Measurements from ENCODE around the gene PNLIPRP2. TPM values are rescaled to one million over a fixed set of nuclear protein-coding genes. Genes with fewer than 3 reads are reported as not detected.

The PNLIPRP2 gene
- total RNA-seq, 2 donors from 2014 or later, result 0.64 to 0.79 TPM

GRCh38 chr10:116656044-116656443 is 35.3 kb downstream of the PNLIPRP2 start:
- Mint-ChIP-seq H3K9me3 (no peaks in the 10 kb centered on the region), H3K36me3 (ENCODE audit: low read depth) (no peaks in the 10 kb centered on the region), H3K4me3 (no peak overlapping the region), H3K4me1 (peaks cover 9% of the 10 kb centered on the region), H3K27ac (no peak overlapping the region), H3K27me3 (ENCODE audit: insufficient read depth) (peaks cover 2% of the 10 kb centered on the region)
- no peak for DNase-seq
- 98 to 100% methylated on average over 3 to 4 of the region's 4 CpGs for WGBS, 2 experiments (ENCODE audit: insufficient coverage in 1 of 2, insufficient read length in 1 of 2)
- Histone ChIP-seq H3K9me3 (ENCODE audit: control insufficient read depth, low read length) (no peaks in the 10 kb centered on the region), H3K4me3 (ENCODE audit: low read length) (no peak overlapping the region), H3K27ac (ENCODE audit: low read depth, low read length) (no peak overlapping the region), H3K4me1 (ENCODE audit: control insufficient read depth, insufficient read depth, low read length) (no peaks in the 10 kb centered on the region), H3K36me3 (ENCODE audit: control insufficient read depth, insufficient read depth, low read length) (no peaks in the 10 kb centered on the region), H3K9ac (ENCODE audit: extremely low read depth, low read length, poor library complexity, severe bottlenecking) (no peak overlapping the region), H3K27me3 (ENCODE audit: control insufficient read depth, insufficient read depth, low read length, poor library complexity, severe bottlenecking) (no peaks in the 10 kb centered on the region)
- TF ChIP-seq CTCF (conservative IDR thresholded peaks at IDR 0.05), result no peak

- Histone ChIP-seq H3K27me3 (ENCODE audit: control insufficient read depth, insufficient read depth, low read length, poor library complexity, severe bottlenecking) (no peaks in the 10 kb centered on the region), H3K4me1 (ENCODE audit: control insufficient read depth, insufficient read depth, low read length) (no peaks in the 10 kb centered on the region), H3K36me3 (ENCODE audit: control insufficient read depth, insufficient read depth, low read length) (no peaks in the 10 kb centered on the region), H3K9me3 (ENCODE audit: control insufficient read depth, low read length) (no peaks in the 10 kb centered on the region), H3K27ac (ENCODE audit: low read depth, low read length) (no peak overlapping the region), H3K9ac (ENCODE audit: extremely low read depth, low read length, poor library complexity, severe bottlenecking) (no peak overlapping the region), H3K4me3 (ENCODE audit: low read length) (no peak overlapping the region)
- no peak overlapping the region for H3K27ac Mint-ChIP-seq
- H3K9me3 Mint-ChIP-seq, result no peaks in the 10 kb centered on the region
- H3K4me1 Mint-ChIP-seq, result peaks cover 8% of the 10 kb centered on the region
- no peak overlapping the region for H3K4me3 Mint-ChIP-seq
- DNase-seq, result no peak
- H3K36me3 Mint-ChIP-seq (ENCODE audit: low read depth), result peaks cover 6% of the 10 kb centered on the region
- TF ChIP-seq CTCF (conservative IDR thresholded peaks at IDR 0.05), result no peak
- WGBS, 2 experiments (ENCODE audit: insufficient coverage in 1 of 2, insufficient read length in 1 of 2), result 96% methylated on average over 4 of the region's 5 CpGs
- no peaks in the 10 kb centered on the region for H3K27me3 Mint-ChIP-seq (ENCODE audit: insufficient read depth)
These were observed 37.3 kb downstream of the PNLIPRP2 start for GRCh38 chr10:116657863-116658551.

GRCh38 chr10:116659049-116659670 is 38.4 kb downstream of the PNLIPRP2 start:
- Mint-ChIP-seq H3K9me3 (no peaks in the 10 kb centered on the region), H3K27me3 (ENCODE audit: insufficient read depth) (no peaks in the 10 kb centered on the region), H3K4me1 (peaks cover 6% of the 10 kb centered on the region), H3K27ac (no peak overlapping the region), H3K4me3 (no peak overlapping the region), H3K36me3 (ENCODE audit: low read depth) (peaks cover 14% of the 10 kb centered on the region)
- Histone ChIP-seq H3K4me1 (ENCODE audit: control insufficient read depth, insufficient read depth, low read length) (no peaks in the 10 kb centered on the region), H3K27ac (ENCODE audit: low read depth, low read length) (no peak overlapping the region), H3K36me3 (ENCODE audit: control insufficient read depth, insufficient read depth, low read length) (no peaks in the 10 kb centered on the region), H3K4me3 (ENCODE audit: low read length) (no peak overlapping the region), H3K9me3 (ENCODE audit: control insufficient read depth, low read length) (no peaks in the 10 kb centered on the region), H3K9ac (ENCODE audit: extremely low read depth, low read length, poor library complexity, severe bottlenecking) (no peak overlapping the region), H3K27me3 (ENCODE audit: control insufficient read depth, insufficient read depth, low read length, poor library complexity, severe bottlenecking) (no peaks in the 10 kb centered on the region)
- WGBS, 2 experiments (ENCODE audit: insufficient coverage in 1 of 2, insufficient read length in 1 of 2), result 80 to 91% methylated on average over 6 to 9 of the region's 10 CpGs
- DNase-seq, result no peak
- TF ChIP-seq CTCF (conservative IDR thresholded peaks at IDR 0.05), result no peak

Data from endodermal cell (in vitro differentiated cells).